HCT116 (cell line): ENCODE results near the gene RPS6KA2. TPM values are rescaled to one million over a fixed set of nuclear protein-coding genes. Genes with fewer than 3 reads are reported as not detected.

Experiments used
- ATAC-seq: fragments of 200-7000 bp; cut with Tn5 transposase; 2 replicates; pipeline ENCODE4 v1.9.1; 2020; ENCODE audit warnings: mild to moderate bottlenecking, moderate library complexity
- BruUV-seq: library from RNA; stranded (reverse); fragments of 400-500 nt; replicated peaks from 2 replicates; lab custom pipeline; 2021; lab: Mats Ljungman, UMichigan
- CTCF ChIA-PET: fragments of 300-600 bp; sonication (Branson Sonifier 250); formaldehyde crosslinking; loops from one replicate; lab custom pipeline; 2021; ENCODE audit warnings: antibody characterized with exemption; lab: Charles Lee
- POLR2A ChIA-PET: fragments of 300-600, 350-600 bp; sonication (Branson Sonifier 250); formaldehyde crosslinking; loops from one replicate; lab custom pipeline; 2021; ENCODE audit warnings: antibody characterized with exemption; lab: Charles Lee
- RAD21 ChIA-PET, 2 experiments: fragments of 300-600 bp; sonication (Branson Sonifier 250); formaldehyde crosslinking; loops; one replicate each; lab custom pipeline; 2023; ENCODE audit warnings: low total read pairs in 2 of 2; ENCODE audit not compliant: uncharacterized antibody in 2 of 2, unreplicated experiment in 2 of 2, low non-redundant PET in 1 of 2; lab: Charles Lee
- DNase-seq: peaks from one replicate; pipeline ENCODE4 v3.0.0-alpha.2; 2010; ENCODE audit warnings: low read depth, low spot score
- H2AFZ ChIP-seq: fragments of 200-600 bp; shearing (Covaris generic), sonication (generic); 2 replicates; pipeline ENCODE4 v1.6.1; 2017; ENCODE audit warnings: low read depth, mixed run types, mixed read lengths, antibody characterized with exemption, low read length; ENCODE audit not compliant: poor library complexity, severe bottlenecking
- H3K27ac ChIP-seq: 2 replicates; pipeline ENCODE4 v1.5.1; 2012; ENCODE audit warnings: low read depth, low read length
- H3K27me3 ChIP-seq: fragments of 200-600 bp; sonication (generic); 2 replicates; pipeline ENCODE4 v1.6.1; 2016; ENCODE audit warnings: mixed run types, low read length, mixed read lengths; ENCODE audit not compliant: insufficient read depth
- H3K36me3 ChIP-seq, 2 experiments: fragments of 200-500 bp in 1 of 2; fragments of 200-600 bp in 1 of 2; sonication (Bioruptor generic) in 1 of 2; sonication (generic) in 1 of 2; 2 replicates each; pipeline versions ENCODE4 v1.5.1 to v1.6.1; 2014 to 2016; ENCODE audit warnings: low read length in 2 of 2, inconsistent platforms in 1 of 2, mixed read lengths in 1 of 2, mixed run types in 1 of 2; ENCODE audit not compliant: insufficient read depth in 2 of 2, control insufficient read depth in 1 of 2
- H3K4me1 ChIP-seq, 2 experiments: fragments of 200-600 bp in 1 of 2; sonication (generic) in 1 of 2; 2 replicates each; pipeline versions ENCODE4 v1.5.1 to v1.6.1; 2012 to 2017; ENCODE audit warnings: low read length in 2 of 2, inconsistent platforms in 1 of 2, mild to moderate bottlenecking in 1 of 2, mixed read lengths in 1 of 2, mixed run types in 1 of 2, moderate library complexity in 1 of 2; ENCODE audit not compliant: insufficient read depth in 2 of 2, control insufficient read depth in 1 of 2
- H3K4me2 ChIP-seq: fragments of 200-600 bp; sonication (generic); 2 replicates; pipeline ENCODE4 v1.6.1; 2017; ENCODE audit warnings: mixed run types, low read length, mixed read lengths
- H3K4me3 ChIP-seq, 2 experiments: fragments of 200-600 bp in 1 of 2; sonication (generic) in 1 of 2; replicated peaks in 1 of 2; 2 replicates each; pipeline ENCODE4 v1.5.1; 2011 to 2016; ENCODE audit warnings: low read length in 2 of 2, control low read depth in 1 of 2, low read depth in 1 of 2, mild to moderate bottlenecking in 1 of 2, mixed read lengths in 1 of 2, mixed run types in 1 of 2
- H3K79me2 ChIP-seq: fragments of 200-600 bp; sonication (generic); 2 replicates; pipeline ENCODE4 v1.6.1; 2017; ENCODE audit warnings: mild to moderate bottlenecking, mixed run types, low read length, moderate library complexity, mixed read lengths; ENCODE audit not compliant: insufficient read depth
- H3K9ac ChIP-seq: fragments of 200-600 bp; sonication (generic); 2 replicates; pipeline ENCODE4 v1.6.1; 2016; ENCODE audit warnings: low read length, mixed read lengths
- H3K9me2 ChIP-seq: fragments of 200-600 bp; sonication (generic), shearing (Covaris generic); 2 replicates; pipeline ENCODE4 v1.6.1; 2017; ENCODE audit warnings: mixed run types, mild to moderate bottlenecking, moderate library complexity; ENCODE audit not compliant: insufficient read depth
- H3K9me3 ChIP-seq, 2 experiments: fragments of 200-500 bp in 1 of 2; fragments of 200-600 bp in 1 of 2; sonication (Bioruptor generic) in 1 of 2; sonication (generic) in 1 of 2; 2 replicates each; pipeline ENCODE4 v1.6.1; 2014 to 2017; ENCODE audit warnings: low read length in 2 of 2, mixed read lengths in 2 of 2, inconsistent platforms in 1 of 2, low read depth in 1 of 2, mild to moderate bottlenecking in 1 of 2, mixed run types in 1 of 2, moderate library complexity in 1 of 2; ENCODE audit not compliant: control insufficient read depth in 1 of 2, insufficient read depth in 1 of 2
- H4K20me1 ChIP-seq: fragments of 200-600 bp; sonication (generic), shearing (Covaris generic); 2 replicates; pipeline ENCODE4 v1.6.1; 2017; ENCODE audit warnings: mixed run types, mild to moderate bottlenecking, moderate library complexity; ENCODE audit not compliant: insufficient read depth
- EGR1 ChIP-seq: IDR thresholded peaks from 2 replicates; pipeline ENCODE4 v1.6.1; 2012; ENCODE audit warnings: low read depth
- POLR2AphosphoS5 ChIP-seq: IDR thresholded peaks from 2 replicates; pipeline ENCODE4 v1.6.1; 2011; ENCODE audit warnings: mild to moderate bottlenecking, low read depth, low read length, moderate library complexity
- SIN3A ChIP-seq: IDR thresholded peaks from 2 replicates; pipeline ENCODE4 v1.6.1; 2012; ENCODE audit warnings: low read depth
- YY1 ChIP-seq: IDR thresholded peaks from 2 replicates; pipeline ENCODE4 v1.6.1; 2011; ENCODE audit warnings: low read length, low read depth, moderate library complexity, mild to moderate bottlenecking; ENCODE audit not compliant: insufficient replicate concordance; ENCODE audit errors: extremely low read depth
- intact Hi-C: fragments of 100-400 bp; cut with micrococcal nuclease; formaldehyde crosslinking; loops from 2 replicates; pipeline ENCODE4 v1.10.0; 2022
- total RNA-seq: library from RNA; stranded (reverse); gene quantifications from one replicate; pipeline ENCODE4 v1.2.1, GENCODE V29; 2021; ENCODE audit not compliant: unreplicated experiment

RPS6KA2 gene
- total RNA-seq, 1 experiment from 2014 or later, result 8.5 TPM

DNA sequence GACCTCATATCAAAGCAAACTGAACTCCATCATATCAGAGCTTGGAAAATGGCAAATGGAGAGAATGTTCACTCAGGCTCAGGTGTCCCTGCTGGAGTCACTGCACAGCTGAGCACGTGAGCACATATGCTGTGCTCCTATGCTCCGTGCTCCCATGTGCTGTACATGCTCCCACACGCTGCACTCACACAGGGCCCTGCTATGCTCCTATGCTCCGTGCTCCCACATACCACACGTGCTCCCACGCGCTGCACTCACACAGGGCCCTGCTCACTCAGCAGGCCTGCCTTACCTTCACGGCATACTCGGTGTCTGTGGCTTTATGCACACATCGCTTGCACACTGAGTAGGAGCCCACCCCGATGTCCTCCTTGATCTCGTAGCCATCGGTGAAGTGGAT lies 178.6 kb downstream of the RPS6KA2 start:
- no peak for TF ChIP-seq POLR2AphosphoS5

DNA sequence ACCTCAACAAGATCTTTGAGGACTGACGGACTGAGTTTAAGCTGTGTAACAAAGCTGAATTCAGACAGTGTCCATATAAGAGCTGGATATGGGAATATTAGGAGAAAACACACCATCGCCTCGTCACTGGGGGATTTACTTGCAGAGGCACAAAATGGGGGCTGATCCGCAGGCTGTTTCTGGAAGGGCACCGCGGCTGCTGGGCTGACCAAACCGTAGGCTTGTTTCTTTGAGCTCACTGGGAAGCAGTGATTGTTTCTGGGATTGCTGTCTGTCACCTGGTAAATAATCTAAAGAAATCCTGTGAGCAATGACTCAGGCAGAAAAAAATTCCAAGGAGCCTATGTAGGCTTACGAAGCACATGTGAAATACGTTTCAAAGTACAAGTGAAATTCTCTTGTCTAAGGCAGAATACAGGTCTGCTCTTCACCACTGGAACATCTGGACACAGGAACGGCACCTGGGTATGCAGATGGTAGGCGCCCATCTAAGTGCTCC lies 180.4 kb downstream of the RPS6KA2 start:
- H3K27me3 ChIP-seq, result no peaks in the 10 kb centered on the region; the same call in 1 of the 2 replicates
- no peak overlapping the region for H3K4me3 ChIP-seq
- ChIA-PET POLR2A (no interaction called here), CTCF (no interaction called here), RAD21 (no interaction called here)
- H3K36me3 ChIP-seq, result no peaks in the 10 kb centered on the region
- no peak for TF ChIP-seq YY1
- no peak for TF ChIP-seq POLR2AphosphoS5
- TF ChIP-seq SIN3A, result no peak
- no peak for TF ChIP-seq EGR1
- DNase-seq (no peak), ATAC-seq (no peak)
- intact Hi-C loops, result no loop called here
- H3K4me1 ChIP-seq, result no peaks in the 10 kb centered on the region
- H3K27ac ChIP-seq, result no peak overlapping the region
- H4K20me1 ChIP-seq, result no peaks in the 10 kb centered on the region
- H3K9me2 ChIP-seq, result no peaks in the 10 kb centered on the region
- H3K79me2 ChIP-seq, result no peaks in the 10 kb centered on the region
- H3K9me3 ChIP-seq, result no peaks in the 10 kb centered on the region
- H3K9ac ChIP-seq, result no peak overlapping the region
- H3K4me2 ChIP-seq, result no peak overlapping the region
- H2AFZ ChIP-seq, result no peak overlapping the region
- no TSS peak for BruUV-seq

More for the DNA sequence above, 178.6 kb downstream of the RPS6KA2 start:
- no peaks in the 10 kb centered on the region for H3K4me1 ChIP-seq
- no peaks in the 10 kb centered on the region for H3K9me3 ChIP-seq
- no peak for DNase-seq
- no peak overlapping the region for H3K4me2 ChIP-seq
- intact Hi-C loops, result no loop called here
- no peak overlapping the region for H3K4me3 ChIP-seq
- no TSS peak for BruUV-seq
- H3K79me2 ChIP-seq, result no peaks in the 10 kb centered on the region
- H4K20me1 ChIP-seq, result no peaks in the 10 kb centered on the region
- RAD21 ChIA-PET, result no interaction called here
- H3K36me3 ChIP-seq, result no peaks in the 10 kb centered on the region
- H3K9ac ChIP-seq, result no peak overlapping the region
- no peak overlapping the region for H2AFZ ChIP-seq
- no peak overlapping the region for H3K27ac ChIP-seq
- H3K27me3 ChIP-seq, result no peaks in the 10 kb centered on the region
- ATAC-seq, result no peak
- no peaks in the 10 kb centered on the region for H3K9me2 ChIP-seq
- POLR2A ChIA-PET, result no interaction called here
- CTCF ChIA-PET, result no interaction called here
